Iris pigment epithelial cell (primary cell): ENCODE measurements around the gene PCDH9.
"Not testable (repeated sequence)": the region's sequence is repeated elsewhere in the genome, so short reads cannot be mapped to it uniquely, and the experiment has no call there.

Source experiments
- DNase-seq: peaks from one replicate; pipeline ENCODE4 v3.0.0-alpha.2; 2011; ENCODE audit warnings: low read depth

Gene PCDH9

GRCh38 chr13:66914155-66914554 is 316.0 kb downstream of the PCDH9 start:
- peak; percentile 6 for DNase-seq

GRCh38 chr13:66911411-66911939 is 318.7 kb downstream of the PCDH9 start:
- no peak for DNase-seq

- peak; percentile 45 for DNase-seq
Observed at GRCh38 chr13:66899955-66900354, 330.2 kb downstream of the PCDH9 start.

GRCh38 chr13:66896933-66897332 is 333.2 kb downstream of the PCDH9 start:
- no peak for DNase-seq

GRCh38 chr13:66895780-66896179 is 334.4 kb downstream of the PCDH9 start:
- DNase-seq, result no peak

GRCh38 chr13:66895320-66895719 is 334.8 kb downstream of the PCDH9 start:
- no peak for DNase-seq

- DNase-seq, result peak; percentile 5
Observed at GRCh38 chr13:66888698-66889097, 341.4 kb downstream of the PCDH9 start.

- DNase-seq, result peak; percentile 21
Observed at GRCh38 chr13:66887088-66887487, 343.0 kb downstream of the PCDH9 start.

GRCh38 chr13:66886264-66886663 is 343.9 kb downstream of the PCDH9 start:
- DNase-seq, result no peak

- not testable (repeated sequence) for DNase-seq
Observed at GRCh38 chr13:66881170-66881569, 349.0 kb downstream of the PCDH9 start.

- no peak for DNase-seq
Observed at GRCh38 chr13:66879988-66880387, 350.1 kb downstream of the PCDH9 start.

- no peak for DNase-seq
Observed at GRCh38 chr13:66875264-66875663, 354.9 kb downstream of the PCDH9 start.

GRCh38 chr13:66864627-66865026 is 365.5 kb downstream of the PCDH9 start:
- no peak for DNase-seq

- DNase-seq, result no peak
Observed at GRCh38 chr13:66860878-66861417, 369.2 kb downstream of the PCDH9 start.

- no peak for DNase-seq
Observed at GRCh38 chr13:66859934-66860877, 369.9 kb downstream of the PCDH9 start.

- no peak for DNase-seq
Observed at GRCh38 chr13:66859078-66859477, 371.1 kb downstream of the PCDH9 start.

GRCh38 chr13:66858163-66858562 is 372.0 kb downstream of the PCDH9 start:
- DNase-seq, result no peak

- no peak for DNase-seq
Observed at GRCh38 chr13:66855131-66855530, 375.0 kb downstream of the PCDH9 start.

- DNase-seq, result no peak
Observed at GRCh38 chr13:66853564-66853963, 376.6 kb downstream of the PCDH9 start.

GRCh38 chr13:66849706-66850105 is 380.4 kb downstream of the PCDH9 start:
- no peak for DNase-seq

GRCh38 chr13:66847541-66847940 is 382.6 kb downstream of the PCDH9 start:
- DNase-seq, result no peak

GRCh38 chr13:66845393-66845792 is 384.7 kb downstream of the PCDH9 start:
- DNase-seq, result no peak

- no peak for DNase-seq
Observed at GRCh38 chr13:66844933-66845332, 385.2 kb downstream of the PCDH9 start.
